Activated CD4-positive, alpha-beta T cell treated with anti-CD3 and anti-CD28 coated beads, Interleukin-10, Interleukin-2, amounts not matched to agents 100 ng/mL and 50 ng/mL, durations not matched to agents 16 hours and 8 hours (primary cell): ENCODE results near the gene TMPRSS15.

Experiments
- DNase-seq: peaks from one replicate; pipeline ENCODE4 v3.0.0-alpha.2; 2020

Gene TMPRSS15

GRCh38 chr21:18340387-18340942 lies 63.1 kb downstream of the TMPRSS15 start:
- DNase-seq = no peak

GRCh38 chr21:18335651-18336236 lies 67.8 kb downstream of the TMPRSS15 start:
- no peak for DNase-seq

- DNase-seq = no peak
These were observed 69.5 kb downstream of the TMPRSS15 start for GRCh38 chr21:18334066-18334465.

GRCh38 chr21:18318156-18318555 lies 85.4 kb downstream of the TMPRSS15 start:
- DNase-seq = no peak

- no peak for DNase-seq
These were observed 105.4 kb downstream of the TMPRSS15 start for GRCh38 chr21:18298228-18298627.

- DNase-seq = no peak
These were observed 109.5 kb downstream of the TMPRSS15 start for GRCh38 chr21:18294100-18294499.

- DNase-seq = no peak
These were observed 113.7 kb downstream of the TMPRSS15 start for GRCh38 chr21:18289876-18290275.

- DNase-seq = no peak
These were observed 118.2 kb downstream of the TMPRSS15 start for GRCh38 chr21:18285379-18285778.

GRCh38 chr21:18275781-18276180 lies 127.8 kb downstream of the TMPRSS15 start:
- no peak for DNase-seq

- DNase-seq = no peak
These were observed 129.2 kb downstream of the TMPRSS15 start for GRCh38 chr21:18274370-18274769.

GRCh38 chr21:18273400-18273799 lies 130.2 kb downstream of the TMPRSS15 start:
- no peak for DNase-seq

- DNase-seq = no peak
These were observed 133.7 kb downstream of the TMPRSS15 start for GRCh38 chr21:18269856-18270255.

GRCh38 chr21:18268906-18269305 lies 134.7 kb downstream of the TMPRSS15 start:
- DNase-seq = no peak

GRCh38 chr21:18267496-18267895 lies 136.1 kb downstream of the TMPRSS15 start:
- DNase-seq = no peak

GRCh38 chr21:18265944-18266343 lies 137.6 kb downstream of the TMPRSS15 start:
- DNase-seq = no peak

GRCh38 chr21:18253799-18254198 lies 149.8 kb downstream of the TMPRSS15 start:
- DNase-seq = no peak

- no peak for DNase-seq
These were observed 150.4 kb downstream of the TMPRSS15 start for GRCh38 chr21:18253221-18253620.

GRCh38 chr21:18252680-18253079 lies 150.9 kb downstream of the TMPRSS15 start:
- no peak for DNase-seq

- DNase-seq = no peak
These were observed 151.3 kb downstream of the TMPRSS15 start for GRCh38 chr21:18252256-18252655.

- DNase-seq = no peak
These were observed 152.5 kb downstream of the TMPRSS15 start for GRCh38 chr21:18251065-18251464.

- DNase-seq = no peak
These were observed 153.9 kb downstream of the TMPRSS15 start for GRCh38 chr21:18249672-18250071.

- no peak for DNase-seq
These were observed 155.4 kb downstream of the TMPRSS15 start for GRCh38 chr21:18248171-18248570.

GRCh38 chr21:18245464-18245967 lies 158.1 kb downstream of the TMPRSS15 start:
- DNase-seq = no peak

GRCh38 chr21:18244671-18245463 lies 158.7 kb downstream of the TMPRSS15 start, which contains the start of gene CHODL:
TSS of gene CHODL (plus strand) at chr21:18244833. CDS start at chr21:18245224, 391 bp downstream.
- DNase-seq = no peak
